Uterus (tissue), 4 donors: Measurements from ENCODE around the gene RGS1. TPM values are rescaled to one million over a fixed set of nuclear protein-coding genes. Genes with fewer than 3 reads are reported as not detected.

Experiments
- DNase-seq, 2 donors: peaks; one replicate each; pipeline ENCODE4 v3.0.0-alpha.2; 2019 to 2020
- H3K27ac ChIP-seq, 2 donors: fragments of 200-600 bp; sonication (generic); 1 replicate in 1 of 2; 2 replicates in 1 of 2; pipeline ENCODE4 v1.5.1; 2016 to 2018
- H3K27me3 ChIP-seq, 2 donors: fragments of 200-600 bp; sonication (generic); one replicate each; pipeline ENCODE4 v1.5.1; 2018 to 2019; ENCODE audit warnings: control low read depth in 1 of 2
- H3K36me3 ChIP-seq, 2 donors: fragments of 200-600 bp; sonication (generic); one replicate each; pipeline ENCODE4 v1.5.1; 2019; ENCODE audit warnings: control low read depth in 1 of 2
- H3K4me1 ChIP-seq, 2 donors: fragments of 200-600 bp; sonication (generic); one replicate each; pipeline ENCODE4 v1.5.1; 2018 to 2019; ENCODE audit warnings: control low read depth in 1 of 2
- H3K4me3 ChIP-seq, 2 donors: fragments of 200-600 bp; sonication (generic); 1 replicate in 1 of 2; 2 replicates in 1 of 2; pipeline ENCODE4 v1.5.1; 2018 to 2019; ENCODE audit warnings: mild to moderate bottlenecking in 1 of 2
- H3K9me3 ChIP-seq, 2 donors: fragments of 200-600 bp; sonication (generic); one replicate each; pipeline ENCODE4 v1.5.1; 2019; ENCODE audit warnings: control low read depth in 1 of 2
- POLR2A ChIP-seq, 2 donors: fragments of 450-650 bp; IDR thresholded peaks; one replicate each; pipeline ENCODE4 v1.6.1; 2016; ENCODE audit warnings: antibody characterized with exemption in 2 of 2, mild to moderate bottlenecking in 1 of 2, moderate library complexity in 1 of 2
- intact Hi-C: fragments of 100-400 bp; cut with DNase I; formaldehyde crosslinking; loops from one replicate; pipeline ENCODE4 v1.15.1; 2023; ENCODE audit warnings: low total_unique reads
- total RNA-seq, 4 donors: library from RNA; depleted of rRNA in 3 of 4; stranded (reverse); fragments of >200 nt in 3 of 4; gene quantifications; one replicate each; pipeline versions ENCODE4 v1.1.0 to v1.2.4, GENCODE V29; 2014 to 2023
- TF ChIP-seq, protein P1 (sequence below), 4 experiments: fragments of 200-600 bp in 2 of 4; fragments of 450-650 bp in 2 of 4; sonication (generic) in 2 of 4; IDR thresholded peaks; one replicate each; pipeline ENCODE4 v1.5.1; 2016 to 2019; ENCODE audit warnings: antibody characterized with exemption in 4 of 4, mild to moderate bottlenecking in 2 of 4, moderate library complexity in 1 of 4
- donor health status: DM: yes; HTN: yes; CAD: no.

RGS1 gene
- total RNA-seq, 4 donors from 2014 or later: 10.7 to 31.5 (median 23.7) TPM

DNA sequence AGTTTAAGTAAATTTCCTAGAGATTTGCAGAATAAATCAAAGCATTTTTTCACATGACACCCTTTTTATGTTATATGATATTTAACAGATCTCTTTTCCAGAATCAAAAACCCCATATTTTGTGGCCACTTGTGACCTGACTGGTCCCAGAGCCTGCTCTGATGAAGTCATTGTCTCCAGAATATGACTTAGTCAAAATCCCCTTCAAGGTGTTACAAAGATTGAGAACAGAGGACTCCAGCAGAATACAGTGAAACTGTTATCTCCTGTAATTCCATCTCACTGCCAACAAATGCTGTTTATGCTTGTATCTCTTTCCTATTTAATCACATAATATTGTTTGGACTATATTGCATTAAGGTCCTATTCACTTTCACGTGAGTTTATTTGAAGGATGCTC is 25.6 kb downstream of the RGS1 start:
- Histone ChIP-seq H3K4me1 (no peaks in the 10 kb centered on the region), H3K9me3 (no peaks in the 10 kb centered on the region), H3K27me3 (no peaks in the 10 kb centered on the region), H3K4me3 (no peak overlapping the region), H3K27ac (no peak overlapping the region), H3K36me3 (no peaks in the 10 kb centered on the region)
- intact Hi-C loops: no loop called here
- DNase-seq: no peak
- TF ChIP-seq, protein P1, sequence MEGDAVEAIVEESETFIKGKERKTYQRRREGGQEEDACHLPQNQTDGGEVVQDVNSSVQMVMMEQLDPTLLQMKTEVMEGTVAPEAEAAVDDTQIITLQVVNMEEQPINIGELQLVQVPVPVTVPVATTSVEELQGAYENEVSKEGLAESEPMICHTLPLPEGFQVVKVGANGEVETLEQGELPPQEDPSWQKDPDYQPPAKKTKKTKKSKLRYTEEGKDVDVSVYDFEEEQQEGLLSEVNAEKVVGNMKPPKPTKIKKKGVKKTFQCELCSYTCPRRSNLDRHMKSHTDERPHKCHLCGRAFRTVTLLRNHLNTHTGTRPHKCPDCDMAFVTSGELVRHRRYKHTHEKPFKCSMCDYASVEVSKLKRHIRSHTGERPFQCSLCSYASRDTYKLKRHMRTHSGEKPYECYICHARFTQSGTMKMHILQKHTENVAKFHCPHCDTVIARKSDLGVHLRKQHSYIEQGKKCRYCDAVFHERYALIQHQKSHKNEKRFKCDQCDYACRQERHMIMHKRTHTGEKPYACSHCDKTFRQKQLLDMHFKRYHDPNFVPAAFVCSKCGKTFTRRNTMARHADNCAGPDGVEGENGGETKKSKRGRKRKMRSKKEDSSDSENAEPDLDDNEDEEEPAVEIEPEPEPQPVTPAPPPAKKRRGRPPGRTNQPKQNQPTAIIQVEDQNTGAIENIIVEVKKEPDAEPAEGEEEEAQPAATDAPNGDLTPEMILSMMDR (IDR thresholded peaks at IDR 0.05): no peak
- no peak for TF ChIP-seq POLR2A (IDR thresholded peaks at IDR 0.05)

DNA sequence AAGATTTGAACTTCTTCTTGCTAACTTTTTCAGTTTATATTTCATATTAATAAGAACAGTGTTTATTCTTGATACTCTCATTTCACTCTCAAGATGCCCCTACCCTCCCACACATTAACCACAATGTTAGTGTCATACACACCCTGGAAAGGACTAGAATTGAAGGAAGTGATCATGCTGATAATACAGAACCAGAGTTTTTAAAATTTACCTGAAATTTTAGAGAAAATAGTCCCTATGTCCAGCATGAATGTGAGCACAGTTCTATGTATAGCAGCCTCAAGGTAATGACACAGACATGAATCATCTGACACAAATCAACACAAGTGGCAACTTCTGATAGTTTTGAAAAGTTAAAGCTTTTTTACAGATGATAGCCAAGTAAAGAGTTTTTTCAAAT is 26.0 kb downstream of the RGS1 start:
- intact Hi-C loops: no loop called here
- Histone ChIP-seq H3K27ac (no peak overlapping the region), H3K4me3 (no peak overlapping the region), H3K36me3 (no peaks in the 10 kb centered on the region), H3K27me3 (no peaks in the 10 kb centered on the region), H3K4me1 (no peaks in the 10 kb centered on the region), H3K9me3 (no peaks in the 10 kb centered on the region)
- TF ChIP-seq POLR2A (IDR thresholded peaks at IDR 0.05): no peak
- TF ChIP-seq, protein P1 (IDR thresholded peaks at IDR 0.05): no peak
- no peak for DNase-seq

DNA sequence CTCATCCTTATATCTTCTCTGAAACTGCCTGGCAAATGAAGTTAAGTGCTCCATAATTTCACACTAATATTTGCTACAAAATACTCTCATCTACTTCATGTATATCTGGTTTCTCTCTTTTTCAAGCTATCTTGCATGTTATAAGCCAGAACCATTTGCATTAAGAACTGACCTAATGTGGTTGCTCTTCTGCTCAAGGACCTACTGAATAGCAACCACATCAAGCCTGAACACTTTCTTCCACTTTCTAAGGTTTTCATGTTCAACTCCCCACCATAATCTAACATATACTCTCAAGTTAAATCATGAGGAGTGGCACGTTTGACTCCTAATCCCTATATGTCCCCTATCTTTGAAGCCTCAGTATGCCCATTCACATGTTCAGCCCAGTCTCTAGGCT is 27.2 kb downstream of the RGS1 start:
- no peak overlapping the region for H3K4me3 ChIP-seq
- DNase-seq: no peak
- intact Hi-C loops: no loop called here

DNA sequence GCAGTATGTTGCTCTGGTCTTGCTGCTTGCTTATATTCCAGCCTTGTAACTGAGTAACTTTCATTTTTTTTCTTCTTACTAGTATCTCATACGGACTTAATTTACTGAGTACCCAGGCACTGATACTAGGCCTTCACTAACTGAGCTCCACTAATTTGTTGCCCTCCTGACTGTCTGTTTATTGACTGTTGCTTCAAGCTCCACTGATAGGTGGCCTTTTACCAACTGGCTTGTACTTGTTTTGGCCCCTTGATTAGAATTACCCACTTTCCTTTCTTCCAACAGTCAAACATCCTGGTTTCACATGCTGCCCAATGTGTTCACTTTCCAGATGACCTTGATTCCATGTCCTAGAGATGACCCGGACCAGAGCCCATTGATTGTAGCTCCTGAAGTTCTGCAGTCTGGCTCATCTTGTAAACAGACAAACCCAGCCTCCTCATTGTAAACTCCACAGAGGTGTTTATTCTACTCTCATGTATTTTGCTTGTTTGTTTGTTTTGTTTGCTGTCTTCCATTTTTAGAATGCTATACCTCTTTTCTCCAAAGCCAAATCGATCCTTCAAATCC is 27.7 kb downstream of the RGS1 start:
- TF ChIP-seq, protein P1 (IDR thresholded peaks at IDR 0.05): no peak
- TF ChIP-seq POLR2A (IDR thresholded peaks at IDR 0.05): no peak
- no peaks in the 10 kb centered on the region for H3K36me3 ChIP-seq
- no peaks in the 10 kb centered on the region for H3K9me3 ChIP-seq
- H3K4me3 ChIP-seq: no peak overlapping the region
- intact Hi-C loops: no loop called here
- no peaks in the 10 kb centered on the region for H3K4me1 ChIP-seq
- DNase-seq: no peak
- no peak overlapping the region for H3K27ac ChIP-seq
- H3K27me3 ChIP-seq: no peaks in the 10 kb centered on the region

More for the DNA sequence above, 27.2 kb downstream of the RGS1 start:
- H3K36me3 ChIP-seq: no peaks in the 10 kb centered on the region
- no peaks in the 10 kb centered on the region for H3K9me3 ChIP-seq
- no peak overlapping the region for H3K27ac ChIP-seq
- no peaks in the 10 kb centered on the region for H3K27me3 ChIP-seq
- no peaks in the 10 kb centered on the region for H3K4me1 ChIP-seq
- no peak for TF ChIP-seq POLR2A (IDR thresholded peaks at IDR 0.05)
- TF ChIP-seq, protein P1 (IDR thresholded peaks at IDR 0.05): no peak

DNA sequence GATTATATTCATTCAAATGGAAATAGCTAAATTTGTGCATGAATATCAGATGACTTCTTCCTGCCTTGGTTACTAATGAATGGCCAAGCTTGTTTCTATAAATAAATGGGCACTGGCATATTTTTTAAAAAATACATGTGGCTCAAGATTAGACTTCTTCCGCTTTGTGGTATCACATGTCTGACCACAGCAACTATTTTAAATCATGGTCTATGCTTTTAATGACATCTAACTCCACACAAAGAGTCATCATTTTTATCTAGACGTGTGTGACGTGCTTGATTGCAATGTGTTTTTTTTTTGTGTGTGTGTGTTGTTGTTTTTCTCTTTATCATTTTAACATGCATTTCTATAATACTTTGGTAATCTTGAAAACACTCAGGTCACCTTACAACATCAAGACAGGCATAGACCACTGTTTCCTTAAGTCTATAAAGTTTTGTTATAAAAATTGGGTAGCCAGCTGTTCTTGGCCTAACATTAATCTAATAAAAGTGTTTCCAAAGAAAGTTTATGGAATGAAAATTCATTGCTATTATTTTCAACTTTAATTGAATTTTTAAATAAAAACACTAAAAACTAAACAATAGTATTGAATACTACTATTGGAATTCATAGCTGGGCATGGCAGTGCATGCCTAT is 29.5 kb downstream of the RGS1 start:
- H3K9me3 ChIP-seq: no peaks in the 10 kb centered on the region
- H3K27ac ChIP-seq: no peak overlapping the region
- TF ChIP-seq, protein P1 (IDR thresholded peaks at IDR 0.05): no peak
- TF ChIP-seq POLR2A (IDR thresholded peaks at IDR 0.05): no peak
- intact Hi-C loops: no loop called here
- H3K27me3 ChIP-seq: no peaks in the 10 kb centered on the region
- H3K36me3 ChIP-seq: no peaks in the 10 kb centered on the region
- no peak overlapping the region for H3K4me3 ChIP-seq
- DNase-seq: no peak
- H3K4me1 ChIP-seq: no peaks in the 10 kb centered on the region
